GM19351 (cell line): ENCODE results near the gene RGS11.
"Not testable (repeated sequence)": the region's sequence is repeated elsewhere in the genome, so short reads cannot be mapped to it uniquely, and the experiment has no call there.

Experiments used
- ATAC-seq: cut with Tn5 transposase; IDR thresholded peaks from one replicate; pipeline ENCODE4 v1.9.1; 2021; ENCODE audit warnings: mild to moderate bottlenecking, moderate library complexity; ENCODE audit not compliant: unreplicated experiment

Gene RGS11

DNA sequence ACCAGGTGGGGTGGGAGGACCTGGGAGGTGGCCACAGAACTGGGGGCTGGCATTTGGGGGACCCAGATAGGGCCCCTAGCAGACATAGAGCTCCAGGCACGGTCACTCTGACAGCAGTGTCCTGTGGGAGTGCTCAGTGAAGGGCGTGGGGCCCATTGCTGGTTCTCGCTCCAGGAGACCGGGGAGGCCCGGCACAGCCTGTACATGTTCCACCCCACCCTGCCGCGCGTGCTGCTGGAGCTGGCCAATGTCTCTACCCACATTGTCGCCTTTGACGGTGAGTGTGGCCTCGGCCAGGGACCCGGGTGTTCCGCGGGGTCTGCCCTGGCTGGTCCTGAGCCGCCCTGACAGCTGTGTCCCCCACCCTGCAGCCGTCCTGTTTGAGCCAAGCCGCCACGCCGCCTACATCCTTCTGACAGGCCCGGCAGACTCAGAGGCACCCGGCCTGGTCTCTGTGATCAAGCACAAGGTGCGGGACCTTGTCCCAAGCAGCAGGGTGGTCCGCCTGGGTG, 11.2 kb downstream of the RGS11 start:
- no peak for ATAC-seq

DNA sequence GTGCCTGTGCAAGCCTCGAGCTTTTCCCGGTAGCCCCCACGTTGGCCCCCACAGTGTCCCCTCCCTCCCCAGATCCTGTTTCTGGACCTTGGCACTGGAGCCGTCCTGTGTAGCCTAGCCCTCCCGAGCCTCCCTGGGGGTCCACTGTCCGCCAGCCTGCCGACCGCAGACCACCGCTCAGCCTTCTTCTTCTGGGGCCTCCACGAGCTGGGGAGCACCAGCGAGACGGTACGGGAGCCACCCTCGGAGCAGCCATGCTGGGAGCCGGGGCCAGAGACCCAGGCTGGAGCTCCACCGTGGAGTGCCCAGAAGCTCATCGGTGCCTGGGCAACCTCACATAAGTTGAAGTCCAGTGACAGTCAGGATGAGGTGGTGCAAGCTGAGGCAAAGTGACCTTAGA, 11.8 kb downstream of the RGS11 start:
- ATAC-seq, result no peak

DNA sequence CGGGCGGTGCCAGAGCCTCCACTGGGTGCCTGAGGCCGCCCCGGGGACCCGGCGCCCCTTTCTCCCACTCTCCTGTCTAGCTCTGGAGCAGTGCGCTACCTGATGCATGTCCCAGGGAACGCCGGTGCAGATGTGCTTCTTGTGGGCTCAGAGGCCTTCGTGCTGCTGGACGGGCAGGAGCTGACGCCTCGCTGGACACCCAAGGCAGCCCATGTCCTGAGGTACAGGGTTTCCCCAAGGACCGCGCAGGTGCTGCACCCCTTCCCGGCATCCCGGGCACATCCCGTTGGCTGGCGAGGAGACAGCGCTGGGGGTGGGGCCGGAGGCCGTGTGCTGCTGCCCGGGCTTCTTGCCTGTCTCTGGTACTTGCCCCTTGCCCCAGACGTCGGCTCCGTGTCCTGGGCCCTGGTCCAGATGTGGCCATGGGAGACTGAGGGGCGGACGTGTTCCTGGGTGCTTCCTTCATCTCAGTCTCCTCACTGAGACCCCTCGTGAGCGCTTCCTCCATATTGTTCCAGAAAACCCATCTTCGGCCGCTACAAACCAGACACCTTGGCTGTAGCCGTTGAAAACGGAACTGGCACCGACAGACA, 12.5 kb downstream of the RGS11 start:
- ATAC-seq, result no peak

DNA sequence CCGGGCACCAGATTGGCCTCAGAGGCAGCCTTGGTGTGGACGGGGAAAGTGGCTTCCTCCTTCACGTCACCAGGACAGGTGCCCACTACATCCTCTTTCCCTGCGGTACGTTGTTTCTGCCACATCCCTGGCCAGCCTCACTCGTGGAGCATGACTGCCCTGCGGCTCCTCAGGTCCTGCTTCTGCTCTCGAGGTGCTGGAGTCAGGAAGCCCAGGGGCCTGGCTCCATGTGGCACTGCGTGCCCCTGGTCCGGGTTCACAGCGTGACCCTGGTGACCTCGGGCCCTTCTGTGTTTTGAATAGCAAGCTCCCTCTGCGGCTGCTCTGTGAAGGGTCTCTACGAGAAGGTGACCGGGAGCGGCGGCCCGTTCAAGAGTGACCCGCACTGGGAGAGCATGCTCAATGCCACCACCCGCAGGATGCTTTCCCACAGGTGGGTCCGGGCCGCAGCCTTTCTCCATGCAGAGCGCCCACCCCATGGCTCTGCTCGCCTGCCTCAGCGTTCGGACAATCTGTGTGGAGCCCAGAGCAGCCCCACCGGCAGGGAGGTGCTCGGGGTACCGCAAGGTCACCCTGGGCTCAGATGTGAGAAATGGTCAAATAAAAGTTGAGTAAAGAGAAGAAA, 13.5 kb downstream of the RGS11 start:
- ATAC-seq, result no peak

DNA sequence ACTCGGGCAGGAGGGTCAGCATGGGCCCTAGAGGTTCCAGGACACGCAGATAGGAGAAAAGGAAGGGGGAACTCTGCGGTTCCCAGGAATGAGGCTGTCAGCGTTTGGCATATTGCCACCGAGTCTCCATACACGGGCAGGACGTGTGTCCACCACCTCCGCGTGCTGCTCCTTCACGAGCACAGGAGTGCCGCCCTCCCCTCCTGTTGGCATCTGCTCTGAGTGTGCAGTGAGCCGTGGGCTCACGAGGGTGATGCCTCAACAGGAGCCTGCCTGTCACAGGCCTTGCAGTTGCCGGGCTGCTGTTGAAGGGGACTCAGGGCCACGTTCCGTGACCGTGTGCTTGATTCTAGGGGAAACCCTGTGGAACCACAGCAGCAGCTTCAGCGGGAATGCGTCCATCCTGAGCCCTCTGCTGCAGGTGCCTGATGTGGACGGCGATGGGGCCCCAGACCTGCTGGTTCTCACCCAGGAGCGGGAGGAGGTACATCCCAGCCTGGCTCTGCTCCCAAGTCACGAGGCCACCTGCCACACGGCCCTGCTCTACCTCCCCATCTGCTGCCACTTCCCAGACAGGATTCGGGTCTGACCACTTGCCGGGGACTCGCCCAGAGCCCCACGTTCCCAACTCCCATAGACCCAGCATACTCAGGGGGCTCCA, 14.6 kb downstream of the RGS11 start:
- no peak for ATAC-seq

DNA sequence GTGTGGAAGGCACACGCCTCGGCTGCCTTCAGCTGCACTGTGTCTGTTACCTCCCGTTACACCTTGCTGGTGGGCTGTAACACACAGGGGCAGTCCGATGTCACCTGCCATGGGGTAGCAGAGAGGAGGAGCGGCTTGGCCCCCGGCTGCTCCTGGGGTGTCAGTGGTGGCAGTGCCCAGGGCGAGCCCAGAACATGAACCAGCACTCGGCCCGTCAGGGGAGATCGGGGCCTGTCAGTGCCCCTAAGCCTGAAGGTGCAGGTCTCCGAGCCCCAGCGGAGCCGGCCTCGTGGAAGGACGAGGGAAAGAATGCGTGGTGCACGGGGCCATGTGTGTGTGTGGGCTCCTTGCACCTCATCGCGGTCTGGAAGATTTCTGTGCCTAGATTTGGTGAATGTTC, 15.4 kb downstream of the RGS11 start:
- ATAC-seq, result no peak

DNA sequence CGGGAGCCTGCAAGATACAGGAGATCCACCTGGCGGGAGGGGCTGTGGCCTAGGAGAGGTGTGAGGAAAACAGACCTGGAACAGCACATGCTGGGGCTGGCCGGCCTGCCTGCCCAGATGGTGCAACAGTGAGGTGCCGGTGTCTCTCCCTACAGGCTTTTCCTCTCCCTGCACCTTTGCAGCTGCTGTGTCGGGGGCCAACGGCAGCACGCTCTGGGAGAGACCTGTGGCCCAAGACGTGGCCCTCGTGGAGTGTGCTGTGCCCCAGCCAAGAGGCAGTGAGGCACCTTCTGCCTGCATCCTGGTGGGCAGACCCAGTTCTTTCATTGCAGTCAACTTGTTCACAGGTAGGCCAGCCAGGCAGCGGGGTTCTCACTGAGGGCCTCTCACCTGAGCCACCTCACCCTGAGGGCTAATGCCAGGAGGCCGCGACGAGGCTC, 15.9 kb downstream of the RGS11 start:
- no peak for ATAC-seq

DNA sequence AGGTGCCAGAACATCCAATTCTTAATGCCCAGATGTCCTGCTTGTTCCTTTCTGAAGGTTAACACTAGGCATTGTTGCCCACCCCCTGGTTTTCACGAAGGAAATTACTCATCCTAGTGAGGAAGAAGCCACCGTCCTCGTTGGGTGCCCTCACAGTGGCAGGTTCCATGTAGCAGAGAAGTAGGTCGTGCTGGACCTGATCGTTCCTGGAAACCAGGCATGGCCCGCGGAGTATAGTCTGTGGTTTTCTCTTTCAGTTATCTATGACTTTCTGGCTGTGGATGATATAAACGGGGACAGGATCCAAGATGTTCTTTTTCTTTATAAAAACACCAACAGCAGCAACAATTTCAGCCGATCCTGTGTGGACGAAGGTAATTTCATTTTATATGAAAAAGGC, 16.5 kb downstream of the RGS11 start:
- ATAC-seq, result no peak

DNA sequence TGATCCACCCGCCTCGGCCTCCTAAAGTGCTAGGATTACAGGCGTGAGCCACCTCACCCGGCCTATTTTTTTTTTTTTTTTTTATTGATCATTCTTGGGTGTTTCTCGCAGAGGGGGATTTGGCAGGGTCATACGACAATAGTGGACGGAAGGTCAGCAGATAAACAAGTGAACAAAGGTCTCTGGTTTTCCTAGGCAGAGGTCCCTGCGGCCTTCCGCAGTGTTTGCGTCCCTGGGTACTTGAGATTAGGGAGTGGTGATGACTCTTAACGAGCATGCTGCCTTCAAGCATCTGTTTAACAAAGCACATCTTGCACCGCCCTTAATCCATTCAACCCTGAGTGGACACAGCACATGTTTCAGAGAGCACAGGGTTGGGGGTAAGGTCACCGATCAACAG, 17.7 kb downstream of the RGS11 start:
- ATAC-seq, result not testable (repeated sequence)

DNA sequence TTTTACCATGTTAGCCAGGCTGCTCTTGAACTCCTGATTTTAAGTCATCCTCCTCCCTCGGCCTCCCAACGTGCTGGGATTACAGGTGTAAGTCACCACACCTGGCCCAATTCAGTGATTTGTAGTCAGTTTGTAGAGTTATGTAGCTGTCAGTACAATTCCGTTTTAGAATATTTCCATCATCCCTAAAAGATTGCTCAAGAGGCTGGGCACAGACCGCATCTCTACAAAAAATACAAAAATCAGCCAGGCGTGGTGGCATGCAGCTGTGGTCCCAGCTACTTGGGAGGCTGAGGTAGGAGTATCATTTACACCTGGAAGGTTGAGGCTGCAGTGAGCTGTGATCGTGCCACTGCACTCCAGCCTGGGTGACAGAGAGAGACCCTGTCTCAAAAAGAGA, 20.6 kb downstream of the RGS11 start:
- no peak for ATAC-seq

DNA sequence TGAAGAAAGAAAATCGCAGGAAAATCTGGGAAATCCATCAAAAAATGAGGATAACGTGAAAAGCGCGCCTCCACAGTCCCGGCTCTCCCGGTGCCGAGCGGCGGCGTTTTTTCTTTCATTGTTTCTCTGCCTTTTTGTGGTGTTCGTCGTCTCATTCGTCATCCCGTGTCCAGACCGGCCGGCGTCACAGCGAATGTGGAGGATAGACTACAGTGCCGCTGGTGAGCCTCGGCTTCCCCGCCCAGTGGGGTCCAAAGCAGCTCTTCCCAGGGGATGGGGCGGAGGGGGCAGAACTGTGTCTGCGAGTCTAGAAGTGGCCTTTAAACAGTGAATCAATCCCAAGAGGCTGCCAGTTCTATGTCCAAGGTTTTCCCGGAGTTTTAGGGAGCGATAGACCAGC, 21.3 kb downstream of the RGS11 start:
- no peak for ATAC-seq

DNA sequence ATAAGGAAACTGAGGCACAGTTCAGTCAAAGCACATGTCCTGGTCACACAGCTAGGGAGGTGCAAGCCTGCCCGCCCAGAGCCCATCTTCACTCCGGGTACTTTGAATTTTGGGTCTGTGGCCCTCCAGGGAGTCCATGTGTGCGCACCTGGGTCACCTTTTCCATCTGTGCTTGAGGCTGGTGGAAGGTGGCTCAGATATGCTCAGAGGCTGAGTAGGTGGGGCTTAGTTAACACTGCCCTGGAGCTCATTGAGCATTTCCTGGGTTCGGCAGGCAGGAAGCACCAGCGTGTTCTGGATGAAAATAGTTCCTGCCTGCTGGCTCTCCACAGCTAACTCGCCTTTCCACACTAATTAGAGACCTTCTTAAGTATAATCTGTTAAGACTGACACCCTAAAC, 21.9 kb downstream of the RGS11 start:
- no peak for ATAC-seq

DNA sequence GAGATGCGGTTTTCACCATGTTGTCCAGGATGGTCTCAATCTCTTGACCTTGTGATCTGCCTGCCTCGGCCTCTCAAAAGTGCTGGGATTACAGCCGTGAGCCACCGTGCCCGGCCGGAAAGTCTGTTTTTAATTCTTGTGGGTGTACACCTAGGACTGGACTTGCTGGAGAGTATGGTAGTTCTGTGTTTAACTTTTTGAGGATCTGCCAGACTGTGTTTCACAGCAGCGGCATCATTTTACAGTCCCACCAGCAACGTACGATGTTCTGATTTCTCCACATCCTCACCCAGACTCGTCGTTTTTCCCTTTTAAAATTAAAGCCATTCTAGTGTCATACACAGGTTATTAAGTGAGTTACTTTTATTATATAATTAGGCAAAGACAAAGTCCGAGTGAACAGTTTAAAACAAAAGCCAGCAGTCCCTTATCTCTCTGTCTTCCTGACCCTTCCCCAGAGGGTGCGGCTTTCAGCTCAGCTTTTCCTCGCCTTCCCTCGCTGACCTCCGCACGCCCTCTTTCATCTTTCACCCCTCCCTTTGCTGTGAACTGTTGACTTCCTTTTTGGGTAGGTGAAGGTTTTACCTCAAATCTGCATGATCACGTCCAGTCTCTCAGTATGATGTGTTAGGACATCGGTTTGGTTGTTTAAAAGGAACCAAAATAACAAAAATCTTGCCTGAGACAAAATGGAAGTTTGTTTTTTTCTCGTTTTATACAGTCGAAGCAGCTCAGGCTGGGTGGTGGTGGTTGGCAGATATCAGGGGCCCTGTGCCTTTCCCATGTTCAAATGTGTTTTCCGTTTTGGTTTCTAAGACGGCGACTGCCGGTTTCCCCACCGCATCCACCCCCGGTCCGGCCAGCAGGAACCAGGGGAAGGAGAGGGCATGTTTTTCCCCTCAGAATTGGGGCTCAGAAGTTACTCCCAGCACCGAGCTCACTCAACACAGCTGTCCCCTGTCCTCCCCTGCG, 23.1 kb downstream of the RGS11 start:
- no peak for ATAC-seq

DNA sequence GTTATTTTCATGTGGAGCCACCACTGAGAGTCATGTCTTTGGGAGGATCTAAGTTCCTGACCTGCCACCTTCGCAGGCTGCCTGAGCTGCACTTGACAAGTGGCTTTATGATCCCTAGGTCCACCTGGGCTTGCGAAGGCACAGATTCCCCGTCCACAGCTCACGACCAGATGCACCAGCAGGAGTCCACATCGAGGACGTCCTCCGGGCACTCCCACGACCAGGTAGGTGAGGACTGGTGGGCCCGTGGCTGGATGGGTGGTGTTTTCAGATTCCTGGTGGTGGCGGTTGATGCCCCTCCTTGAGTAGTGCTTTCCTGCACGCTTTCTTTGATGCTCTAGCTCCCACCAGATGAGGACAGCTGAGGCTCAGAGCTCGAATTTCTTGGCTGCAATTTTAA, 26.3 kb downstream of the RGS11 start:
- ATAC-seq, result no peak

DNA sequence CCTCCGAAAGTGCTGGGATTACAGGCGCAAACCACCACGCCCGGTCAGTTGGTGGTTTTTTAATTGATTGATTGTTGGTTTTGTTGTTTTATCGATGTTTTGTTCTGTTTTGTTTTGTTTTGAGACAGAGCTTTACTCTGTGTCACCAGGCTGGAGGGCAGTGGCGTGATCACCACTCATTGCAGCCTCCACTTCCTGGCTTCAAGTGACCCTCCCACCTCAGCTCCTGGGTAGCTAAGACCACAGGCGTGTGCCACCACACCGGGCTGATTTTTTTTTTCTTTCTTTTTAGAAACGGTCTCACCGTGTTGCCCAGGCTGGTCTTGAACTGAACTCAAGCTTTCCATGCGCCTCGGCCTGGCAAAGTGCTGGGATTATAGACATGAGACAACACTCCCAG, 28.7 kb downstream of the RGS11 start:
- ATAC-seq, result no peak

DNA sequence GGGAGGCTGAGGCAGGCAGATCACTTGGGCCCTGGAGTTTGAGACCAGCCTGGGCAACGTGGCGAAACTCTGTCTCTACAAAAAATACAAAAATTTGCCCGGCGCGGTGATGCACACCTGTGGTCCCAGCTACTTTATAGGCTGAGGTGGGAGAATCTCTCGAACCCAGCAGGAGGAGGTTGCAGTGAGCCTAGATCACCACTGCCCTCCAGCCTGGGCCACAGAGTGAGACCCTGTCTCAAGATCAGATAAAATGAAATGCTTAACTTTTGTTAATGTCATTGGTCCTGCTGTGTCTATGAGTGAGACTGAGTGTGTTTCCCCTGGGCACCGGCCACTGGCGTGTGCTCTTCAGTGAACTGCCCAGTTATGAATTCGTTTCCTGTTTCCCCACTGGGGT, 30.6 kb downstream of the RGS11 start:
- no peak for ATAC-seq

DNA sequence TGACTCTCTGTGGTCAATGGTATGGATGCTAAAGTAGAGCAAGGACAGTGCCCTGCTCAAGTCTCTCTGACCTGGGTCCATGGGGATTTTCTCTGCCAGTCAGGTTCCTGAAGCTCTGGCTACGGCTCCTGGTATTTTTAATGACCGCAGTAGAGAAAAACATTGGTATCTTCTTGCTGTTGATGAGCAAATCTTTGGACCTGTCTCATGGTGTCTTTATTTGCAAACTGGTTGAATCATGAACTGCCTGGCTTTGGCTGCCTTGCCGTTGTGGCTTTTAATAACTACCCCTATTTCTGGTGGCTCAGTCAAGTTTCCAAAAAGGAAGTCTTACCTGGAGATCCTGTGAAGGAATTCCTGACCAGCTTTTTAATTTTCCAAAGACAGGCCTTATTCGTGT, 32.4 kb downstream of the RGS11 start:
- ATAC-seq, result no peak

DNA sequence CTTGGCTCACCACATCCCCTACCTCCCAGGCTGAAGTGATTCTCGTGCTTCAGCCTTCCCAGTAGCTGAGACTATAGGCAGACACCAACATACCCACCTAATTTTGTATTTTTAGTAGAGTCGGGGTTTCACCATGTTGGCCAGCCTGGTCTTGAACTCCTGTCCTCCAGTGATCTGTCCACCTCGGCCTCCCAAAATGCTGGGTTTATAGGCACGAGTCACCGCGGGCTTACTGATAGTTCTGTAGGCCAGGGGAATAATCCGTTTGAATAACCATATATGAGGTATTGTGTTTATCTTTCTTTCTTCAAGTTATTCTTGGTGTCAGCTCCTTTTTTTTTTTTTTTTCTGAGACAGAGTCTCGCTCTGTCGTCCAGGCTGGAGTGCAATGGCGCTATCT, 33.5 kb downstream of the RGS11 start:
- ATAC-seq, result no peak

DNA sequence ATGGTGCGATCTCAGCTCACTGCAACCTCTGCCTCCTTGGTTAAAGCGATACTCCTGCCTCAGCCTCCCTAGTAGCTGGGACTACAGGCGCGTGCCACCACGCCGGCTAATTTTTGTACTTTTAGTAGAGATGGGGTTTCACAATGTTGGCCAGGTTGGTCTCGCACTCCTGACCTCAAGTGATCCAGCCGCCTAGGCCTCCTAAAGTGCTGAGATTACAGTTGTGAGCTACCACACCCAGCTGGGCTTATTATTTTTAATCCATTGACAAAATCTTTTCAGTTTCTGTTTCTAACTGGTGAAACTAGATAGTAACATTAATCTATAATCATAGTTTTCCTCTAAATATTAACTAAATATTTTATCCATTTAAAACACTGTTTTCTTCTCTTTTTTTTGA, 35.2 kb downstream of the RGS11 start:
- ATAC-seq, result no peak

DNA sequence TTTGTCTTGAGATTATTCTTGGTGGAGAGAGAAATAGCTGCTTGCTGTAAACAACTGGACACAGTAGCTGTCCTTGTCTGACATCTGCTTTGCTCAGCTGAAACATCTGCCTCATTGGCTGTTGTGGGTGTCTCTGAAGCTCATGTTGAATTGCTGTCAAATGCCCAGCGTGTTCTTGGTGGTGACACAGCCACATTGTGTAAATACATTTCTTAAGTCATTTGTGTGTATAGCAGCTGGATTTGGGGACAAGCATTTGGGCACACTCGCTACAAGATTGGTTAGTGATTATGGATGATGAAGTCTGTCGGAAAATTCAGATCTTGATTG, 35.8 kb downstream of the RGS11 start:
- no peak for ATAC-seq
